Amniotic stem cell (primary cell): Measurements from ENCODE around the gene ADIG.

Experiments used
- DNase-seq: peaks from one replicate; lab custom pipeline; 2025; lab: John Stamatoyannopoulos, UW

Gene ADIG

DNA sequence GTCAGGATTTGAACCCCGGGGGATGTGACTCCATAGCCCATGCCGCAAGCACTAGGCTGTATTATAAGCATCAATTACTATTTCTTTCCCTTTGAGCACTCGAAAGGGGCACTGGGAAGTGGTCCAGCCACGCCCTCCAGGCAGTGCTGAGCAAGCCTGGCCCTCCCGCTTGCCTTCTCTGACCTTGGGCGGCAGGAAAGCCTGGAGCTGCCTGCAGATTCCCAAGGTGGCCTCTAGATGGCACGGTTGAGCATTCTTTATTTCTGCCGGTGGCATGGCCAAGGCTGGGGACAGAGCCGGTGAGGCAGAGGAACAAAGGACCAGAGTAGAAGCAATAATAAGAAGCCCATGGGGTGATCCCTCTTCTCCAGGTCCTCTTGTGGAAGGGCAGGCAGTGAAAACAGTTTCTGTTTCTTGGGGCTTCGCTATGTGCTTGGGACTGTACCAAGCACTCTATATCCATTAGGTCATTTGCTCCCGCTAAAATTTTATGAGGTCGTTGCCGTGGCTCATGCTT, 52.6 kb downstream of the ADIG start:
- DNase-seq = no peak

DNA sequence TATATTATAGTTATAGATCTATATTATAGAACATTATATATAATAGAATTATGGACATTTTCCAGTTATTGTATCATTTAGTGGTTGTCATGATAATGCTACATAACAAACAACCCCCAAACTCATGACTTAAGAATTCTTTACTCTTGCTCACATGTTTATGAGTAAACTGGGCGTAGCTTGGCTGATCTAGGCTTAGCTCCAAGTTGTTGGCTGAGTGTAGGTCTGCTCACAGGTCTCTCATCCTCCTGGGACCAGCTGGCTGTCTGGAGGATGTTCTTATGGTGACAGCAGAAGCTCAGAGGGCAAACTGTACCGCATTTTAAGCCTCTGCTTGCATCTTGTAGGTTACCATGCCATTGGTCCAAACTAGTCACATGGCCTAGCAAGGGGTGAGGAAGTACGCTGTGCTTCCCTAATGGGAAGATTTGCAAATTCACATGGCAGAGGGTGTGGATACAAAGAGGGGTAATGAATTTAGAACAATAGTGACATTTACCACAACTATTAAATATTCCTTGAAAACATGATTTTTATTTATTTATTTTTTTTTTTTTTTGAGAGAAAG, 54.8 kb downstream of the ADIG start:
- DNase-seq = no peak
